Retinal pigment epithelial cell (primary cell): ENCODE measurements around the gene EIF4EBP2.

Experiments used
- DNase-seq: peaks from one replicate; pipeline ENCODE4 v3.0.0-alpha.2; 2010; ENCODE audit warnings: low read depth
- H3K4me3 ChIP-seq: 2 replicates; pipeline ENCODE4 v1.5.1; 2011; ENCODE audit warnings: mild to moderate bottlenecking, low read length, control low read depth, moderate library complexity
- CTCF ChIP-seq: conservative IDR thresholded peaks from 2 replicates; pipeline ENCODE4 v1.5.1; 2011; ENCODE audit warnings: low read depth, low read length, control low read depth, inconsistent platforms

Gene EIF4EBP2

GRCh38 chr10:70360215-70360614 is 43.7 kb upstream of the EIF4EBP2 start:
- DNase-seq = no peak
- TF ChIP-seq CTCF = no peak

GRCh38 chr10:70362328-70362727 is 41.6 kb upstream of the EIF4EBP2 start:
- H3K4me3 ChIP-seq = no peak overlapping the region
- DNase-seq = no peak
- no peak for TF ChIP-seq CTCF

More at GRCh38 chr10:70360215-70360614, 43.7 kb upstream of the EIF4EBP2 start:
- H3K4me3 ChIP-seq = no peak overlapping the region

- no peak for TF ChIP-seq CTCF
- DNase-seq = no peak
- no peak overlapping the region for H3K4me3 ChIP-seq
Measured at GRCh38 chr10:70363292-70363691, 40.7 kb upstream of the EIF4EBP2 start.

DNA sequence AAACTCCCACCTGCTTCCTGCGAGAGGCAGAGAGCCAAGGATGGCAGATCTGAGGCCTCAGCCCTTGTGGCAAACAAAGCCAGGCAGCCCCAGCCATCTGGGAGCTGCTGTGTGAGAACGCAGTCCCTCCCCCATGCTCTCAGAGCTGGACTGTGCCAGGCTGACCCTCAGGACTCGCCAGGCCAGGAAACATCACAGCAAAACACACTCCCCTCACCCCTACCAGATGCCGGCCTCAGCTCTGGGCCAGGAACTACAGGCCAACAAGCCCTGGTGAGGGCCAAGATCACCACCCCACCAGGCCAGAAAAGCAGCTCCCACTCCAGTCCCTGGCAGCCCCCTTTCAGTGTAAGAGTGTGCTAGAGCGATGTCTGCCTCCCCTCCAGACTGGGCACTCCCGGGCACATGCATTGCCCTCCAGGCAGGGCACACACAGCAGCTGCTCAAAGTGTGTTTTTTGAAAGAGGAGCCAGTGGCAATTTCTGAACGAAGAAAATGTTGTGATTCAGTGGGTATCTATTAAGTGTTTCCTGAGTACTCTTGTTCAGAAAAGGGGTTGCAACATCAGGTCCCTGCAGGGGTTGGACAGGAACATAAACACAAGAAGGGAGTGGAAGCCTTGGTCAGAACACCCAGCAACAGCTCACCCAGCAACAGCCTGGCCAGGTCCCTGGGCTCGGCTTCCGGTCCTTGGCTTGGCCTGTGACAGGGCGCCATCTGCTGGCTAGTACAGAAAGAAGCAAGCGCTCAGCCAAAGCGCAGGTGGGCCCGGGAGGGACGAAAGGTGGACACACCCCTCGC is 39.8 kb upstream of the EIF4EBP2 start:
- peak; percentile 73 for DNase-seq
- H3K4me3 ChIP-seq = no peak overlapping the region
- peak; percentile 90 for TF ChIP-seq CTCF

DNA sequence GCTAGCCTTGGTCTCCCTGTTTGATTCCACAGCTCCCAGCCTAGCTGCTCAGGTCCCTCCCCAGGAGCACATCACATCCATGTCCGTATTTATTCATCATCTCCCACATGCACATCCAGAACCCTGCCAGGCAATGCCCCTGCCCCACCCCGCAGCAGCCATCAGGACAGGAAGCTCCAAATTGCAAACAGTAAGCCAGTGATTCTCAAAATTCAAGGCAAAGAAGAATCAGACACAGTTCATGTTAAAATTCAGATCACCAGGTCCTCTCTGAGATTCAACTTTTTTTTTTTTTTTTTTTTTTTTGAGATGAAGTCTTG is 39.2 kb upstream of the EIF4EBP2 start:
- DNase-seq = no peak
- TF ChIP-seq CTCF = no peak
- no peak overlapping the region for H3K4me3 ChIP-seq

DNA sequence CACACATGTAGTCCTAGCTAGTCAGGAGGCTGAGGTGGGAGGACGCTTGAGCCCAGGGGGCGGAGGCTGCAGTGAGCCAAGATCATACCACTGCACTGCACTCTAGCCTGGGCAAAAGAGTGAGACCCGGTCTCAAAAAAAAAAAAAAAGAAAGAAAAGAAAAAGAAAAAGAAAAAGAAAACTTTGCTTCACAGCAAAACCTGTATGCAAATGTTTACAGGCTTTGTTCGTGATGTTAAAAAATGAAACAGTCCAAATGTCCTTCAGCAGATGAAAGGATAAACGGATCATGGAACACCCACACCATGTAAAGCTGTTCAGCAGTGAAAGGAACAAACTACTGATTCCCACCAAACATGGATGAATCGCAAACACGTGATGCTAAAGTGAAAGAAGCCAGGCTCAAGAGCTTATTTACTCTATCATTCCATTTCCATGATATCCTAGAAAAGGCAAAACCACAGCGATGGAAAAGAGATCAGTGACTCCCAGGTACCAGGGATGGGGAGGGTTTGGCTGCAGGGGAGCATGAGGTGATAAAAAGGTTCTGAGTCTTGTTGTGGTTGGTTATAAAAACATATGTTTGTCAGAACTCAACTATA is 36.6 kb upstream of the EIF4EBP2 start:
- TF ChIP-seq CTCF = no peak
- no peak overlapping the region for H3K4me3 ChIP-seq
- no peak for DNase-seq
